ENCODE measurements around the gene C12orf42.

The C12orf42 gene

GRCh38 chr12:103392722-103393121, 103.0 kb downstream of the C12orf42 start:
- Histone ChIP-seq H3K27me3 (no peaks in the 10 kb centered on the region), H3K4me3 (no peak overlapping the region), H3K4me1 (no peaks in the 10 kb centered on the region), H3K9me3 (peaks cover 0 to 3% (median 0%) of the 10 kb centered on the region in 3 donors), H3K36me3 (no peaks in the 10 kb centered on the region), H3K27ac (no peak overlapping the region)
- intact Hi-C loops (cut with DNase I; ENCODE audit: low total_unique reads): no loop called here
- DNase-seq: no peak
- TF ChIP-seq CTCF (IDR thresholded peaks at IDR 0.05): no peak

GRCh38 chr12:103391103-103391502, 104.7 kb downstream of the C12orf42 start:
- H3K27me3 ChIP-seq: no peaks in the 10 kb centered on the region
- no peaks in the 10 kb centered on the region for H3K4me1 ChIP-seq
- no peak overlapping the region for H3K4me3 ChIP-seq
- no peak for DNase-seq
- no peaks in the 10 kb centered on the region for H3K36me3 ChIP-seq
- peaks cover 0 to 3% (median 0%) of the 10 kb centered on the region in 3 donors for H3K9me3 ChIP-seq
- no peak overlapping the region for H3K27ac ChIP-seq
- intact Hi-C loops (cut with DNase I; ENCODE audit: low total_unique reads): no loop called here
- no peak for TF ChIP-seq CTCF (IDR thresholded peaks at IDR 0.05)

- no peak overlapping the region for H3K27ac ChIP-seq
- H3K36me3 ChIP-seq: no peaks in the 10 kb centered on the region
- intact Hi-C loops (cut with DNase I; ENCODE audit: low total_unique reads): no loop called here
- H3K27me3 ChIP-seq: no peaks in the 10 kb centered on the region
- H3K4me3 ChIP-seq: no peak overlapping the region
- peaks cover 0 to 3% (median 0%) of the 10 kb centered on the region in 3 donors for H3K9me3 ChIP-seq
- no peaks in the 10 kb centered on the region for H3K4me1 ChIP-seq
- no peak for TF ChIP-seq CTCF (IDR thresholded peaks at IDR 0.05)
- no peak for DNase-seq
Measured at GRCh38 chr12:103387385-103387784, 108.4 kb downstream of the C12orf42 start.

- Histone ChIP-seq H3K27me3 (no peaks in the 10 kb centered on the region), H3K4me3 (no peak overlapping the region), H3K4me1 (no peaks in the 10 kb centered on the region), H3K9me3 (no peaks in the 10 kb centered on the region), H3K27ac (no peak overlapping the region), H3K36me3 (no peaks in the 10 kb centered on the region)
- intact Hi-C loops (cut with DNase I; ENCODE audit: low total_unique reads): no loop called here
- TF ChIP-seq CTCF (IDR thresholded peaks at IDR 0.05): no peak
- DNase-seq: no peak
Measured at GRCh38 chr12:103386451-103386850, 109.3 kb downstream of the C12orf42 start.

GRCh38 chr12:103382736-103383346, 112.9 kb downstream of the C12orf42 start:
- Histone ChIP-seq H3K36me3 (no peaks in the 10 kb centered on the region), H3K27ac (no peak overlapping the region), H3K9me3 (no peaks in the 10 kb centered on the region), H3K27me3 (no peaks in the 10 kb centered on the region), H3K4me1 (no peaks in the 10 kb centered on the region), H3K4me3 (no peak overlapping the region)
- intact Hi-C loops (cut with DNase I; ENCODE audit: low total_unique reads): no loop called here
- TF ChIP-seq CTCF (IDR thresholded peaks at IDR 0.05): no peak
- DNase-seq: no peak

GRCh38 chr12:103382119-103382518, 113.6 kb downstream of the C12orf42 start:
- Histone ChIP-seq H3K9me3 (no peaks in the 10 kb centered on the region), H3K4me3 (no peak overlapping the region)
- intact Hi-C loops (cut with DNase I; ENCODE audit: low total_unique reads): no loop called here

More at GRCh38 chr12:103382119-103382518, 113.6 kb downstream of the C12orf42 start:
- Histone ChIP-seq H3K4me1 (no peaks in the 10 kb centered on the region), H3K27ac (no peak overlapping the region), H3K27me3 (no peaks in the 10 kb centered on the region), H3K36me3 (no peaks in the 10 kb centered on the region)
- DNase-seq: no peak
- no peak for TF ChIP-seq CTCF (IDR thresholded peaks at IDR 0.05)

All from tibial artery (tissue), 4 donors.